H9 (cell line): ENCODE measurements around the gene FN1. TPM values are rescaled to one million over a fixed set of nuclear protein-coding genes. Genes with fewer than 3 reads are reported as not detected.

Experiments used
- DNase-seq: peaks from one replicate; pipeline ENCODE4 v3.0.0-alpha.2; 2017
- H2AFZ ChIP-seq: one replicate; pipeline ENCODE4 v1.6.1; 2013; ENCODE audit warnings: mild to moderate bottlenecking, low read length, control low read depth, moderate library complexity
- H2AK5ac ChIP-seq: 2 replicates; pipeline ENCODE4 v1.6.1; 2013; ENCODE audit warnings: low read length, control low read depth, mixed read lengths; ENCODE audit not compliant: insufficient read length
- H2BK120ac ChIP-seq: one replicate; pipeline ENCODE4 v1.6.1; 2013; ENCODE audit warnings: low read depth, mild to moderate bottlenecking, low read length, control low read depth, inconsistent platforms; ENCODE audit not compliant: poor library complexity, severe bottlenecking
- H2BK12ac ChIP-seq: 2 replicates; pipeline ENCODE4 v1.6.1; 2013; ENCODE audit warnings: low read length, control low read depth, mixed read lengths, low read depth; ENCODE audit not compliant: insufficient read length
- H2BK15ac ChIP-seq: 2 replicates; pipeline ENCODE4 v1.6.1; 2013; ENCODE audit warnings: low read depth, low read length, control low read depth
- H2BK20ac ChIP-seq: one replicate; pipeline ENCODE4 v1.6.1; 2013; ENCODE audit warnings: low read depth, mild to moderate bottlenecking, low read length, control low read depth, inconsistent platforms; ENCODE audit not compliant: poor library complexity, severe bottlenecking
- H2BK5ac ChIP-seq: 2 replicates; pipeline ENCODE4 v1.6.1; 2013; ENCODE audit warnings: low read length, control low read depth, mixed read lengths; ENCODE audit not compliant: insufficient read length
- H3K14ac ChIP-seq: 2 replicates; pipeline ENCODE4 v1.6.1; 2013; ENCODE audit warnings: low read length, control low read depth; ENCODE audit not compliant: insufficient read depth
- H3K18ac ChIP-seq: 2 replicates; pipeline ENCODE4 v1.6.1; 2013; ENCODE audit warnings: low read depth, mild to moderate bottlenecking, mixed read lengths, low read length, control low read depth; ENCODE audit not compliant: insufficient read length
- H3K23ac ChIP-seq: 2 replicates; pipeline ENCODE4 v1.6.1; 2013; ENCODE audit warnings: low read length, control low read depth, mixed read lengths, low read depth; ENCODE audit not compliant: insufficient read length
- H3K23me2 ChIP-seq: 2 replicates; pipeline ENCODE4 v1.6.1; 2013; ENCODE audit warnings: low read depth, mild to moderate bottlenecking, mixed read lengths, low read length, control low read depth; ENCODE audit not compliant: insufficient read length, poor library complexity, severe bottlenecking
- H3K27ac ChIP-seq: 2 replicates; pipeline ENCODE4 v1.5.1; 2013; ENCODE audit warnings: low read length, control low read depth, mixed read lengths, low read depth; ENCODE audit not compliant: insufficient read length
- H3K27me3 ChIP-seq: 2 replicates; pipeline ENCODE4 v1.6.1; 2013; ENCODE audit warnings: low read length, control low read depth, inconsistent platforms; ENCODE audit not compliant: insufficient read depth
- H3K4ac ChIP-seq: 2 replicates; pipeline ENCODE4 v1.6.1; 2013; ENCODE audit warnings: low read depth, mild to moderate bottlenecking, control low read depth, inconsistent platforms, low read length, moderate library complexity
- H3K4me1 ChIP-seq: 2 replicates; pipeline ENCODE4 v1.6.1; 2013; ENCODE audit warnings: low read length, control low read depth, inconsistent platforms; ENCODE audit not compliant: insufficient read depth
- H3K4me2 ChIP-seq: 2 replicates; pipeline ENCODE4 v1.6.1; 2013; ENCODE audit warnings: low read length, control low read depth, mixed read lengths; ENCODE audit not compliant: insufficient read length, insufficient read depth
- H3K56ac ChIP-seq: 2 replicates; pipeline ENCODE4 v1.6.1; 2013; ENCODE audit warnings: low read depth, mild to moderate bottlenecking, mixed read lengths, low read length, control low read depth; ENCODE audit not compliant: insufficient read length
- H3K79me1 ChIP-seq: 2 replicates; pipeline ENCODE4 v1.6.1; 2013; ENCODE audit warnings: low read depth, mild to moderate bottlenecking, moderate library complexity, low read length, control low read depth, inconsistent platforms; ENCODE audit not compliant: insufficient read depth, poor library complexity, severe bottlenecking
- H3K79me2 ChIP-seq: 2 replicates; pipeline ENCODE4 v1.6.1; 2013; ENCODE audit warnings: low read length, control low read depth, inconsistent platforms; ENCODE audit not compliant: insufficient read depth
- H3K9ac ChIP-seq: 2 replicates; pipeline ENCODE4 v1.6.1; 2013; ENCODE audit warnings: low read length, control low read depth, mixed read lengths; ENCODE audit not compliant: insufficient read length; ENCODE audit errors: extremely low read depth
- H3K9me3 ChIP-seq: one replicate; pipeline ENCODE4 v1.6.1; 2013; ENCODE audit warnings: low read depth, low read length, inconsistent platforms; ENCODE audit not compliant: control insufficient read depth
- H3T11ph ChIP-seq: one replicate; pipeline ENCODE4 v1.6.1; 2013; ENCODE audit warnings: mild to moderate bottlenecking, low read length, control low read depth, inconsistent platforms
- H4K20me1 ChIP-seq: one replicate; pipeline ENCODE4 v1.6.1; 2013; ENCODE audit not compliant: control insufficient read depth, insufficient read length, insufficient read depth
- H4K5ac ChIP-seq: 2 replicates; pipeline ENCODE4 v1.6.1; 2013; ENCODE audit warnings: low read depth, mild to moderate bottlenecking, mixed read lengths, low read length, control low read depth; ENCODE audit not compliant: insufficient read length
- H4K8ac ChIP-seq: replicated peaks from 2 replicates; pipeline ENCODE4 v1.6.1; 2013; ENCODE audit warnings: low read length, control low read depth, mixed read lengths, low read depth; ENCODE audit not compliant: insufficient read length
- H4K91ac ChIP-seq: 2 replicates; pipeline ENCODE4 v1.6.1; 2013; ENCODE audit warnings: low read depth, mild to moderate bottlenecking, moderate library complexity, mixed read lengths, low read length, control low read depth; ENCODE audit not compliant: insufficient read length
- H3K27ac Mint-ChIP-seq, 3 experiments: 2 replicates in 2 of 3; 3 replicates in 1 of 3; pipeline ENCODE4 v1.8.0; 2020 to 2021; ENCODE audit warnings: mixed read lengths in 3 of 3, mild to moderate bottlenecking in 1 of 3, moderate library complexity in 1 of 3
- H3K27me3 Mint-ChIP-seq: 2 replicates; pipeline ENCODE4 v1.8.0; 2021; ENCODE audit warnings: low read depth, mild to moderate bottlenecking, moderate library complexity, mixed read lengths
- H3K36me3 Mint-ChIP-seq, 3 experiments: 2 replicates in 2 of 3; 3 replicates in 1 of 3; pipeline ENCODE4 v1.8.0; 2020 to 2021; ENCODE audit warnings: low read depth in 3 of 3, mixed read lengths in 3 of 3; ENCODE audit not compliant: insufficient read depth in 1 of 3
- H3K4me1 Mint-ChIP-seq, 2 experiments: 2 replicates each; pipeline ENCODE4 v1.8.0; 2020; ENCODE audit warnings: mixed read lengths in 2 of 2
- H3K4me3 Mint-ChIP-seq, 2 experiments: 2 replicates in 1 of 2; 3 replicates in 1 of 2; pipeline ENCODE4 v1.8.0; 2020 to 2021; ENCODE audit warnings: mild to moderate bottlenecking in 2 of 2, mixed read lengths in 2 of 2, moderate library complexity in 1 of 2
- H3K9me3 Mint-ChIP-seq, 2 experiments: 2 replicates in 1 of 2; 3 replicates in 1 of 2; pipeline ENCODE4 v1.8.0; 2020; ENCODE audit warnings: mild to moderate bottlenecking in 2 of 2, mixed read lengths in 2 of 2, moderate library complexity in 1 of 2
- WGBS: extraction: QIAGEN DNeasy Blood & Tissue Kit; methylation state at CpG from one replicate; pipeline ENCODE4 v1.1.7; 2013; ENCODE audit warnings: missing lambda C conversion rate, low lambda C conversion rate, mixed read lengths; ENCODE audit not compliant: insufficient read length; ENCODE audit errors: extremely low coverage; 5-methylcytosine and 5-hydroxymethylcytosine counted together
- total RNA-seq: library from RNA; stranded (reverse); gene quantifications from 2 replicates; pipeline ENCODE4 v1.2.1, GENCODE V29; 2021
- TF ChIP-seq, protein P1 (sequence below): fragments of 200-600 bp; sonication (generic); conservative IDR thresholded peaks from 3 replicates; pipeline ENCODE4 v1.8.0; 2021; ENCODE audit warnings: antibody characterized with exemption, mild to moderate bottlenecking

The FN1 gene
- total RNA-seq, 1 experiment from 2014 or later, result 56.0 TPM

DNA sequence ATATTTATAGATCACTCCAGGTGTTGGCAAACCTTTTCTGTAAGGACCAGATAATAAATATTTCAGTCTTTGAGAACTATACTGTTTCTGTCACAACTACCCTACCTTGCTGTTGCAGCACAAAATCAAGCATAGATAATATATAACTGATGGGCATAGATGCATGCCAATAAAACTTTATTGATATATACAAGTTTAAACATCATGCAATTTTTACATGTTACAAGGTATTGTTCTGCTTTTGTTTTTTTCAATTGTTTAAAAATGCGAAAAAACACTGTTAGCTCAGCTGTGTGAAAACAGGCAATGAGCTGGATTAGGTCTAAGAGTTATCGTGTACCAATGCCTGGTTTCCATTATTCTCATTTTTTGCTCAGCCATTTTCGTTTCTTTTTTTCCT, 47.6 kb upstream of the FN1 start:
- Histone ChIP-seq H3K23me2 (no peaks in the 10 kb centered on the region), H2BK5ac (no peak overlapping the region), H3K18ac (no peak overlapping the region), H2BK20ac (no peak overlapping the region), H4K20me1 (no peaks in the 10 kb centered on the region), H3K27ac (no peak overlapping the region), H3K9ac (no peak overlapping the region), H3K4me1 (no peaks in the 10 kb centered on the region; the same call in 1 of the 2 replicates), H2BK15ac (no peak overlapping the region), H2BK120ac (no peak overlapping the region), H3K9me3 (no peaks in the 10 kb centered on the region), H3K23ac (no peak overlapping the region), H3K14ac (no peak overlapping the region), H2BK12ac (no peak overlapping the region), H4K8ac (no peak overlapping the region), H2AFZ (no peak overlapping the region), H2AK5ac (no peak overlapping the region), H3K79me2 (no peaks in the 10 kb centered on the region), H3K56ac (no peak overlapping the region), H3K4ac (no peak overlapping the region), H3K27me3 (no peaks in the 10 kb centered on the region), H4K5ac (no peak overlapping the region), H3K4me2 (no peak overlapping the region), H4K91ac (no peak overlapping the region), H3T11ph (no peak overlapping the region), H3K79me1 (no peaks in the 10 kb centered on the region)
- TF ChIP-seq, protein P1, sequence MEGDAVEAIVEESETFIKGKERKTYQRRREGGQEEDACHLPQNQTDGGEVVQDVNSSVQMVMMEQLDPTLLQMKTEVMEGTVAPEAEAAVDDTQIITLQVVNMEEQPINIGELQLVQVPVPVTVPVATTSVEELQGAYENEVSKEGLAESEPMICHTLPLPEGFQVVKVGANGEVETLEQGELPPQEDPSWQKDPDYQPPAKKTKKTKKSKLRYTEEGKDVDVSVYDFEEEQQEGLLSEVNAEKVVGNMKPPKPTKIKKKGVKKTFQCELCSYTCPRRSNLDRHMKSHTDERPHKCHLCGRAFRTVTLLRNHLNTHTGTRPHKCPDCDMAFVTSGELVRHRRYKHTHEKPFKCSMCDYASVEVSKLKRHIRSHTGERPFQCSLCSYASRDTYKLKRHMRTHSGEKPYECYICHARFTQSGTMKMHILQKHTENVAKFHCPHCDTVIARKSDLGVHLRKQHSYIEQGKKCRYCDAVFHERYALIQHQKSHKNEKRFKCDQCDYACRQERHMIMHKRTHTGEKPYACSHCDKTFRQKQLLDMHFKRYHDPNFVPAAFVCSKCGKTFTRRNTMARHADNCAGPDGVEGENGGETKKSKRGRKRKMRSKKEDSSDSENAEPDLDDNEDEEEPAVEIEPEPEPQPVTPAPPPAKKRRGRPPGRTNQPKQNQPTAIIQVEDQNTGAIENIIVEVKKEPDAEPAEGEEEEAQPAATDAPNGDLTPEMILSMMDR, result no peak
- no CpG with 5 or more reads among the region's 3 CpGs for WGBS
- H3K27me3 Mint-ChIP-seq, result no peaks in the 10 kb centered on the region
- H3K27ac Mint-ChIP-seq, result no peak overlapping the region
- H3K4me3 Mint-ChIP-seq, result no peak overlapping the region
- no peak for DNase-seq
- no peaks in the 10 kb centered on the region for H3K36me3 Mint-ChIP-seq
- H3K4me1 Mint-ChIP-seq, result peaks cover 3 to 11% of the 10 kb centered on the region in 2 experiments; a peak in 3 of 4 replicates
- H3K9me3 Mint-ChIP-seq, result no peaks in the 10 kb centered on the region
